PC-3 (cell line): ENCODE results near the gene ANKRD10.

Experiments used
- CTCF ChIP-seq: fragments of 300-600 bp; sonication (generic); conservative IDR thresholded peaks from 2 replicates; pipeline ENCODE4 v1.5.1; 2017; ENCODE audit warnings: antibody characterized with exemption, low read depth, mild to moderate bottlenecking, low read length
- EZH2 ChIP-seq: fragments of 300-600 bp; sonication (generic); IDR thresholded peaks from one replicate; pipeline ENCODE4 v1.6.1; 2017; ENCODE audit warnings: antibody characterized with exemption, mild to moderate bottlenecking, low read length; ENCODE audit not compliant: unreplicated experiment
- EZH2phosphoT487 ChIP-seq: fragments of 300-600 bp; sonication (generic); IDR thresholded peaks from 2 replicates; pipeline ENCODE4 v1.6.1; 2018; ENCODE audit warnings: mild to moderate bottlenecking, antibody characterized with exemption, low read length, borderline replicate concordance

GRCh38 chr13:110875241-110875640 lies 39.6 kb downstream of the ANKRD10 start:
- TF ChIP-seq EZH2, result no peak
- TF ChIP-seq CTCF, result no peak
- TF ChIP-seq EZH2phosphoT487, result no peak
